Measurements from ENCODE around the gene GPC2.

The GPC2 gene

DNA sequence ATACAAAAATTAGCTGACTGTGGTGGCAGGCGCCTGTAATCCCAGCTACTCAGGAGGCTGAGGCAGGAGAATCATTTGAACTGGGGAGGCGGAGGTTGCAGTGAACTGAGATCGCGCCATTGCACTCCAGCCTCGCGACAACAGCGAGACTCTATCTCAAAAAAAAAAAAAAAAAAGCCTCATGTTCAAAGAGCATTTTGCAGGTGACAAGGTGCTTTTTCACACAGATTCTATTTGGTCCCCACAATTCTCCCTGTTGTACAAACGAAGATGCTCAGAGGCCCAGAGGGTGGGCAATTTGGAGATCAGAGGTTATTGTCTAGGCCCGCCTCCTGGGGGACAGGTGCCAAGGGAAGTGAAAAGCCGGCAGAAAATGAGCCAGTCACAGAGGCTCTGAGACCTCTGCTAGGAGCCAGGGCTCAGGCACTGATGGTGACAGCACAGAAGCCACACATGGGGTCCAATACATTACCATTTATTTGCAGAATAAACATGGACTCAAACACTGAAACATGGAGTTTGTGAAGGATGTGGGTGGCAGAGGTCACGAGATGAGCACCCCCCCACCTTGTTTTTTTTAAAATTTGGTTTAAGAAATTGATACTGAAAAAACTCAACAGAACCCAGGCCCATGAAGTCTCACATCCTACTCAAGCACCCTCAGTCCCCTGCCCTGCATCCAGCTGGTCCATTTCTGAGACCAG lies 7.9 kb downstream of the GPC2 start:
- peaks cover 39% of the 10 kb centered on the region for H3K4me1 Mint-ChIP-seq (ENCODE audit: low read depth)
- intact Hi-C loops (cut with micrococcal nuclease), result no loop called here
- no peaks in the 10 kb centered on the region for H3K9me3 Mint-ChIP-seq
- no peak overlapping the region for H3K4me3 Mint-ChIP-seq
- no peaks in the 10 kb centered on the region for H3K36me3 Mint-ChIP-seq (ENCODE audit: low read depth)
- H3K27ac Mint-ChIP-seq, result no peak overlapping the region
- H3K27me3 Mint-ChIP-seq, result peaks cover 83% of the 10 kb centered on the region

DNA sequence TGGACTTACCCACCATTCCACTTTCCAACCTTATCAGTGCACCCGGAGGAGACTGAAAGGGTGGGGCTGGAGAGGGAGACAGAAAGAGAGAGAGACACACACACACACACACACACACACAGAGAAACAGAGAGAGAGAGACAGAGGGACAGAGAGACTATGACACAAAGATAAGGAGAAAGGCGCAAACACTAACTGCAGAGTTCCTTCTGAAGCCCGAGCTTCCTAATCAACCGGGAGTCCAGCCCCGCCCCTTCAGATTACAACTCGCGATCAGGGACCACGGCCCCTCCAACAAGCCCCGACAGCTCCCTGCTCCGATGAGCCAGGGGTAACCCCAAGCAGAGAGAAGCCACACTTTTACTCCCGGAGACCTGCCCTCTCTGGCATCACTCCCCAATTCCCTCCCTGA lies 9.3 kb downstream of the GPC2 start:
- H3K4me1 Mint-ChIP-seq (ENCODE audit: low read depth), result peaks cover 39% of the 10 kb centered on the region
- intact Hi-C loops (cut with micrococcal nuclease), result no loop called here
- H3K9me3 Mint-ChIP-seq, result no peaks in the 10 kb centered on the region
- peaks cover 82% of the 10 kb centered on the region for H3K27me3 Mint-ChIP-seq
- H3K27ac Mint-ChIP-seq, result peak overlapping the region; percentile 64
- peak overlapping the region; percentile 67 for H3K4me3 Mint-ChIP-seq
- no peaks in the 10 kb centered on the region for H3K36me3 Mint-ChIP-seq (ENCODE audit: low read depth)

DNA sequence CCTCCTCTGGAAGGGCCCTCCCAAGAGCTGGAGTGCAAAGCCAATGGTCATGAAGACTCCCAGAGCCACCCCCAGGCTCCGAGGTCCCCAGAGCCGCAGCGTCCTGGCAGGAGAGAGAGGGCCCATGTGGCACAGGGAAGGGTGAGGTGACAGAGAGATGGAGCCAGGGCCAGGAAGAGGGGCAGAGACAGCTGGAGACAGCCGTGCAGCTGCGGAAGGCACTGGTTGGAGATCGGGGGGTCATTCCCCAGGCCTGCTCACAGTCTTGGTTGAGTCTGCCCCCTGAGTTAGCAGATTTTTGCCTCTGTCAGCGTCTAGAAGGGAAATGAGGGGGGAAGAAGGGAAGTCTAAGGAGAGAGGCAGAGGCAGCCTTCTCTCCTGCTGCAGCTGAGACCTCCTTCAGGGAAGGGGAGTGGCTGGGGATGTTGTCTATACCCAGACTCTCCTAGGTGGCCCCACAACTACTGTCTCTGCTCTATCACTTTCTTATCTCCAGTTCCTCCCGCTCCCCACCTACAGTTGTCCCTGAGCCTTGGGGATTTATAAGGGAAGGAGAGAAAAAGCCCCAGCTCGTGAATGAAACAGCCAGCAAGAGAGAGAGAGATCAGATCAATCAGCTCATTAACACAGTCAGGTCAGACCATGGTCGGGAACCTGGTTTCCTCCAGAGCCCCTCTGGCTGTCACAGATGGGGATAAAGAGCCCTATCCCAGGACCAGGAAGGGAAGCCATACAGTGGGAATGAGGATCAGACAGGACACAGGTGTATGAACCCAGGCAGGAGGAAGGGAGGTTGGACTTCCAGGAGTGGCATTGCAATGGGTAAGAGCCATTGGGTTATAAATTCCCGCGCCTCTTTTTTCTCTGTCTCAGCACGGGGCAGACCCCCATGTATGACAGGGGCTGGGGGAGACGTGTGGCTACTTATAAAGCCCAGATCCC lies 9.9 kb downstream of the GPC2 start:
- H3K4me1 Mint-ChIP-seq (ENCODE audit: low read depth), result peaks cover 39% of the 10 kb centered on the region
- peak overlapping the region; percentile 64 for H3K27ac Mint-ChIP-seq
- no peaks in the 10 kb centered on the region for H3K36me3 Mint-ChIP-seq (ENCODE audit: low read depth)

DNA sequence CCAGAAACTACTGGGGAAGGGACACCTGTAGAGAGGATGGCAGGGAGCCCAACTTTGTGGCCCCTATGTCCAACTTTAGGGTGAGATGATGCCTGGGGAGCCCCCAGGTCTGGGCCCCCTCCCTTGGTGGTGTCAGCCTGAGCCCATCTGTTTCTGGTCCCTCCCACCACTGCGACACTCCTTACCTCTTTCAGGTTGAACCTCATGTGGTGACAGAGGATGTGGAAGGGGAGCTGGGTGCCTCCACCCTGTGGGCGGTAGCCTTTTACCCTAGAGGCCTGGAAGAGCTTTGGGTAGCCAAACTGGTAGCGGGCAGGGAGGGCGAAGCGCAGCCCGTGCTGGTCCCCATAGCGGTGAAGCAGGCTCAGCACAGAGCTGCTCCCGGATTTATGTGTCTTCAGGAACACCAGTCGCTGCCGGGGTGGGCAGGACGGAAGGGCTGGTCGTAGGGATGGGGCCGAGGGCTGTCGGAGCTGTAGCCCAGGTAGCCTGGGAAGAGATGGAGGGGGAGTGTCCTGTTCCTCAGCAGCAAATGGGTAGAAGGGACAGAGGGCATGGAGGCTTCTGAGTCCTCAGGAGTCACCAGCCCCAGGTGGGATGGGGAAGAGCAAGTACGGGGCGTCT lies 10.8 kb downstream of the GPC2 start:
- intact Hi-C loops (cut with micrococcal nuclease), result no loop called here
- Mint-ChIP-seq H3K4me3 (peak overlapping the region; percentile 23), H3K36me3 (ENCODE audit: low read depth) (no peaks in the 10 kb centered on the region), H3K4me1 (ENCODE audit: low read depth) (peaks cover 35% of the 10 kb centered on the region), H3K27ac (peak overlapping the region; percentile 64), H3K9me3 (no peaks in the 10 kb centered on the region), H3K27me3 (peaks cover 81% of the 10 kb centered on the region)

More for the DNA sequence above, 9.9 kb downstream of the GPC2 start:
- Mint-ChIP-seq H3K4me3 (peak overlapping the region; percentile 67), H3K27me3 (peaks cover 86% of the 10 kb centered on the region), H3K9me3 (no peaks in the 10 kb centered on the region)
- intact Hi-C loops (cut with micrococcal nuclease), result no loop called here

DNA sequence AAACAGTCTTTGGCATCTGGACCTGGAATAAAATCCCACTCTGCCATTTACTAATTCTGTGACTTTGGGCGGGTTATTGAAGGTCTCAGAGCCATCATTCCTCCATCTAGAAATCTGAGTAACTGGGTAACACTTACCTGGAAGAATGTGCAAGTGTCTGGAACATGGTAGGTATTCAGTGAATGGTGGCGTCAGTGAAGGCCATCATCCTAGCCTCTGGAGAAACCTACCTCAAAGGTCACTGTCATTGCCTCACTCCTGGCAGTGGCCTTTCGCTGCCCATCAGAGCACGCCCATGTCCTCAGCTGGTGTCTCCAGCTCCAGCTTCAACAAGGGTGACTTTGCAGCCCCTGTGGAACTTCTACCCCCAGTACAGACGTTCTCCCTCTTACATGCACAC lies 13.3 kb downstream of the GPC2 start:
- H3K27ac Mint-ChIP-seq, result no peak overlapping the region
- H3K36me3 Mint-ChIP-seq (ENCODE audit: low read depth), result no peaks in the 10 kb centered on the region
- H3K4me3 Mint-ChIP-seq, result no peak overlapping the region
- peaks cover 34% of the 10 kb centered on the region for H3K4me1 Mint-ChIP-seq (ENCODE audit: low read depth)
- intact Hi-C loops (cut with micrococcal nuclease), result no loop called here
- no peaks in the 10 kb centered on the region for H3K9me3 Mint-ChIP-seq
- peaks cover 64% of the 10 kb centered on the region for H3K27me3 Mint-ChIP-seq

DNA sequence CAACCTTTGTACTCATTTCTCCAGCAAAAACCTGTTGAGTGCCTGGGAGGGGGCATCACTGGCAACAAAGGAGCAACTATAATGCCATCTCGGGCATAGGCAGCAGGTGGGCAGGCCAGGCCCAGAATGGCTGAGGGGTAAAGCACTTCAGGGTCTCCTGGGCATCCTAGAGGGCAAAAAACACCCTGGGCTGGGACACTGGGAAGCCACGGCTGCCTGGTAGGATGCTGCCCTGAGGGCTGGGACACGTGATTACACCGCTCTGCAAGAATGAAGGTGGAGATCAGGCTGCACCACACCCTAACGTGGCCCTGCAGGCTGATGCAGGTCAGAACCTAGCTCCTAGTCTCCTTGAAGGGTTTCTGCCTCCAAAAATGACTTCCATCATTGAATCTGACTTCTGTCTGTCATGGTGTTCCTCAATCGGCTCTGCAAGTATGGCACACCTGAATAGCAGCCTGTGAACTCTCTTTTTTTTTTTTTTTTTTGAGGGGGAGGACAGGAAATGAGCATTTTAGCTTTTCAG lies 14.1 kb downstream of the GPC2 start:
- Mint-ChIP-seq H3K4me3 (no peak overlapping the region), H3K36me3 (ENCODE audit: low read depth) (no peaks in the 10 kb centered on the region), H3K27me3 (peaks cover 56% of the 10 kb centered on the region), H3K4me1 (ENCODE audit: low read depth) (peaks cover 28% of the 10 kb centered on the region), H3K27ac (no peak overlapping the region), H3K9me3 (no peaks in the 10 kb centered on the region)
- intact Hi-C loops (cut with micrococcal nuclease), result no loop called here

DNA sequence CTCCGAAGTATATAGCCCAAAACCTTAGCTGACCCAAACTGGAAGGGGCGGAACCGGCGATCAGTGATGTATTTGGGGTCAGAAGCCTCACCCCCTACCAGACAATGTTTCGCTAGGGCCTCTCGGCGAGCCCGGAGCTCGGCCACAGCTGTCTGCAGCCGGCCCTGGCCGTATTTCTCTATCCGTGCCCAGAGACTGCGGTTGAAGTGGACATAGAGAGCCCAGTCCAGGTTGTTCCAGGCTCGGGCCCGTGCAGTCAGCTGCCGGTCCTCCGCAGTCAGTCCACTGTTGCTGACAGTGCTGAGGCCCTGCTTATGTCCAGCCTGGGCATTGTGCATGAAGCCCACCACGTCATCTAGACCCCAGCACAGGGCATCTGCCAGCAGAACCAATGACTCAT lies 17.1 kb downstream of the GPC2 start:
- Mint-ChIP-seq H3K9me3 (no peaks in the 10 kb centered on the region), H3K4me3 (no peak overlapping the region), H3K27me3 (peaks cover 29% of the 10 kb centered on the region), H3K27ac (no peak overlapping the region), H3K4me1 (ENCODE audit: low read depth) (peaks cover 36% of the 10 kb centered on the region), H3K36me3 (ENCODE audit: low read depth) (peaks cover 28% of the 10 kb centered on the region)
- intact Hi-C loops (cut with micrococcal nuclease), result no loop called here

DNA sequence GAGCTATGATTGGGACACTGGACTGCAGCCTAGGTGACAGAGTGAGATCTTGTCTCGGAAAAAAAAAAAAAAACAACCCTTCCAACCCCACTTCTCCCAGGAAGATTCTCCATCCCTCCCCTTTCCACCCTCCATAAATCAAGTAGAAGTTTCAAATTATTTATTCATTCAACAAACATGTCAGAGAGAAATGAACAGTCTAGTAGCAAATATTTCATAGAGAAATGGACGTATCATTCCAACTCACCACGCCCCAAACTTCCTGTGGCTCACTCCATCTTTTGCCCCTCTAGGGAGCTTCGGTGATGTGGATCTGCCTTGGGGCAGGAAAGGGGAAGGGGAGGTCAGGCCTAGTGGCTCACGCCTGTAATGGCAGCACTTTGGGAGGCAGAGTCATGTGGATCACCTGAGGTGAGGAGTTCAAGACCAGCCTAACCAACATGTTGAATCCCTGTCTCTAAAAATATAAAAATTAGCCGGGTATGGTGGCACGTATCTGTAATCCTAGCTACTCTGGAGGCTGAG lies 18.0 kb downstream of the GPC2 start:
- Mint-ChIP-seq H3K27me3 (peaks cover 22% of the 10 kb centered on the region), H3K36me3 (ENCODE audit: low read depth) (peaks cover 37% of the 10 kb centered on the region), H3K4me1 (ENCODE audit: low read depth) (peaks cover 45% of the 10 kb centered on the region), H3K9me3 (no peaks in the 10 kb centered on the region), H3K27ac (peak overlapping the region; percentile 88), H3K4me3 (peak overlapping the region; percentile 76)
- intact Hi-C loops (cut with micrococcal nuclease), result no loop called here

DNA sequence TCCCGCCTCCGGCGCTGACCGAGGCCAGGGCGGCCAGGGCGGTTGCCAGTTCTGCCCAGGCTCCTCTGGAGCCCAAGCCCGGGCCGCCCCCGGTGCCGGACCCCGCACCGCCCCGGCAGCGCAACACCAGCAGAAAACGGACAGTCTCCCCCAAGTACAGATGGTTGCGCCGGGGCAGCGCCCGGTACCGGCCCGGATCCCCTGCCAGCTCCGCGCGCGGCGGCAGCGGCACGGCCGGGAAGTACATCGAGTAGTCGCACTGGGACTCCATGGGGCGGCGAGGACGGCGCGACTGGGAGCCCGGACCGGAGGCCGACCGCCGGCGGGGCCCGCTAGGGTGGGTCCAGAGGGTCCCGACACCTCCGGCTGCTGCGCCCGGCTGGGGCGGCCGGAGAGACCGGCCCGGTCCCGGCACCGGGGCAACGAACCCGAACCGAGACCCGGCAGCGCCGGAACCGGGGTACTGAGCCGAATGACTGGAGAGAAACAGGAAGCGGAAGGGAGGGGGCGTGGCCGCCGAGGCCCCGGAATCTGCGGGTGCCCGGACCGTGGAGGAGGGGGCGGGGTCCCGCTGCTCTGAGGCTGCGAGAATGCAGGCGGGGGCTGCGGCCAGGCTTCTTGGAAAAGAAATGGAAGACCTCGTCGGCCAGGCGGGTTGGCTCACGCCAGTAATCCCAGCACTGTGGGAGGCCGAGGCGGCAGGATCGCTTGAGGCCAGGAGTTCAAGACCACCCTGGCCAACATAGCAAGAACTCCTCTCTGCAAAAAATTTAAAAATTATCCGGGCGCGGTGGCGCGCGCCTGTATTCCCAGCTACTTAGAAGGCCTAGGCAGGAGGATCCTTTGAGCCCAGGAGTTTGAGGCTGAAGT lies 18.7 kb downstream of the GPC2 start, which contains the start of gene TRAPPC14:
Gene TRAPPC14, minus strand, starts transcription at position 495 of the 870 bp plus-strand sequence. Its CDS starts 224 bp downstream, at position 271.
- intact Hi-C loops (cut with micrococcal nuclease), result loop anchor here (1.0 kb wide), 1 partner anchor 10 kb away; the partner anchor contains the start of gene LAMTOR4
- peak within 1 kb of the TSS; percentile 88 for H3K27ac Mint-ChIP-seq
- H3K4me1 Mint-ChIP-seq (ENCODE audit: low read depth), result peaks cover 52% of the 10 kb centered on the region
- peaks cover 15% of the 10 kb centered on the region for H3K27me3 Mint-ChIP-seq
- H3K9me3 Mint-ChIP-seq, result no peaks in the 10 kb centered on the region
- peak within 1 kb of the TSS; percentile 76 for H3K4me3 Mint-ChIP-seq
- H3K36me3 Mint-ChIP-seq (ENCODE audit: low read depth), result peaks cover 44% of the 10 kb centered on the region

DNA sequence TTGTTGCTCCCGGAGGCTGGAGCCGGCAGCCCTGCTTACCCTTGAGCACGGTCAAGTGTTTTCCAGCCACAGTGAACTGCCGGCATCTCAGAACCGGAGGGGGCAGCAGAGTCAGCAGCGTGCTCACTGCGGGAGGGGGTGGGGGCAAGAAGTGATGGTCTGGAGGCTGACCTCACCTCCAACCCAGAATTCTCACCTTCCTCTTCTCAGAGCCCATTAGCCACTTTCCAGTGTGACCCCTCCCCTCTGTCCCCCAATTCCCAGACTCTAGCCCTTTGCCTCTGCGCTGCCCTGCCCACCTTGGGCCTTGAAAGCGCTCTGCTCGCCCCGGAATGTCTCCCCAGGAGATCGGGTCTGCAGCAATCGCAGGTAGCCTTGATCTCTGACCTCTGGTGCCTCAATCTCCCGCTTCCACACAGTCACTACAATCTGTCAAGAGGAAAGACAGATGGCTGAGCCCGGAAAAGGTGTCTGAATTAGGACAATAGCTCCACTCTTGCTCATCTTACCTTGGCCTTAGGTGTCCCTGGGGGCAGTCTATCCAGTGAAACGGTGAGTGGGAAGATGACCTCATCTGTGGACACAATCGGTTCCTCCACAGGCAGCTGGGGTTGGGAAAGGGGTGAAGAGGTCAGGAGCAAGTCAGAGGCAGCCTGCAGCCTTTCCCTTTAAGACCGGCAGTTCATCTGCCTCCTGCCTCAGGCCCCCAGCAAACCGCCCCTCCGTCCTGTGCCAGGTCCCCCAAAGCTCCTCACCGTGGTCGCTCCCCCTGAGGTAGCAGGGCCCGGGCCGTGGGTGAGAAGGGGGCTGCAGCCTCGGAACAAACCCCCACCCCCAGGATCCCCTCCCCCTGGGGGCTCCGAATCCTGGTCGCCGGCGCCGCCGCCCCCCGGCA lies 19.6 kb downstream of the GPC2 start:
- Mint-ChIP-seq H3K9me3 (no peaks in the 10 kb centered on the region), H3K27me3 (peaks cover 9% of the 10 kb centered on the region), H3K4me3 (peak overlapping the region; percentile 76), H3K27ac (peak overlapping the region; percentile 88), H3K4me1 (ENCODE audit: low read depth) (peaks cover 61% of the 10 kb centered on the region), H3K36me3 (ENCODE audit: low read depth) (peaks cover 53% of the 10 kb centered on the region)
- intact Hi-C loops (cut with micrococcal nuclease), result loop anchor here (1.0 kb wide), 1 partner anchor 9 kb away; the partner anchor contains the start of gene LAMTOR4

DNA sequence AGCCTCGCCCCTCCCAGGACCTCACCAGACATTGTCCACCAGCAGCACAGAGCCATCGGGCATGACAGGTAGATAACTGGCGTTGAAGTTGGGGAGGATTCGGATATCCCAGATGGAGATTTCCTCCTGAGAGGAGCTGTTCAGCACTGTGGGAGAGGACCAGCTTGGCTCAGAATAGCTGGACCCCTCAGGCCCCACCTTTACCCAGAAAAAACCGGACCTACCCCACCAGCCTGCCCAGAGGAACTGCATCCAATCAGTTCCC lies 20.2 kb downstream of the GPC2 start:
- intact Hi-C loops (cut with micrococcal nuclease), result no loop called here

DNA sequence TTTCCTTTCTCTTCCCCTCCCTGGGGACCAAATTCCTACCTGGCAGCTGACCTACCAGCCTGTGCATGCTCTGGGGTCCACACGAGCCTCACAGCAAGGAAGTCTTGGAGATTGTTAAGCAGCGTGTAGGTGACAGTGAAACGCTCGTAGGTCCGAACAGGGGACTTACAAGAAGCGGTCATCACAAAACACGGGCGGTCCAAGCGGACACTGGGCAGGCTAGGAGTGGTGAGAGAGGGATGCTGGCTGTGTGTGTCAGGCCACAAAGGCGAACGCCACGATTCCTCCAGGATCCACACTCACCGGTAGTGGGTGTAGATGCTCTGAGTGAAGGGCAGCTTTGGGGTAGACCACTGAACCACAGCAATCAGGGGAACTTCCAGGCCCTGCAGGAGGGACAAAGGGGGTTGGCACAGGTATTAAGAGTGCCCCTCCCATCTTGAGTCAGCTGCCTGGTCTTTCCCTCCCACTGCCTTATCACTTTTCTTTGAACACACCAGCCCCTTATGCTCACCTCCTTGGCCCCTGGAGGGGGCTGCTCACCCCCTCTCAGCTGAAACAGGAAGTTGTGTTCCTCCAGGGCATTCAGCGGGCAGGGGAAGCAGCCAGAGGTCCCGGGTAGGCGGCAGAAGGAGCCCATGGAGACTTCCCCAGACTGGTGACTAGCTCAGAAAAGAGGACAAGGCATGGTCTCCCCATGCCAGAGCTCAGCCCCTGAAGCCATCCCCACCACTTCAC lies 20.7 kb downstream of the GPC2 start:
- peak overlapping the region; percentile 88 for H3K27ac Mint-ChIP-seq
- peak overlapping the region; percentile 76 for H3K4me3 Mint-ChIP-seq
- peaks cover 5% of the 10 kb centered on the region for H3K27me3 Mint-ChIP-seq
- peaks cover 64% of the 10 kb centered on the region for H3K36me3 Mint-ChIP-seq (ENCODE audit: low read depth)
- intact Hi-C loops (cut with micrococcal nuclease), result no loop called here
- no peaks in the 10 kb centered on the region for H3K9me3 Mint-ChIP-seq
- H3K4me1 Mint-ChIP-seq (ENCODE audit: low read depth), result peaks cover 71% of the 10 kb centered on the region

More for the DNA sequence above, 20.2 kb downstream of the GPC2 start:
- H3K27me3 Mint-ChIP-seq, result peaks cover 5% of the 10 kb centered on the region
- H3K4me1 Mint-ChIP-seq (ENCODE audit: low read depth), result peaks cover 67% of the 10 kb centered on the region
- H3K27ac Mint-ChIP-seq, result peak overlapping the region; percentile 88
- H3K4me3 Mint-ChIP-seq, result peak overlapping the region; percentile 76
- H3K9me3 Mint-ChIP-seq, result no peaks in the 10 kb centered on the region
- peaks cover 59% of the 10 kb centered on the region for H3K36me3 Mint-ChIP-seq (ENCODE audit: low read depth)
